ENCODE results near the gene EXOC6B.
A peak's percentile ranks its signal among the peaks of the same experiment; 100 is the strongest.

Gene EXOC6B

DNA sequence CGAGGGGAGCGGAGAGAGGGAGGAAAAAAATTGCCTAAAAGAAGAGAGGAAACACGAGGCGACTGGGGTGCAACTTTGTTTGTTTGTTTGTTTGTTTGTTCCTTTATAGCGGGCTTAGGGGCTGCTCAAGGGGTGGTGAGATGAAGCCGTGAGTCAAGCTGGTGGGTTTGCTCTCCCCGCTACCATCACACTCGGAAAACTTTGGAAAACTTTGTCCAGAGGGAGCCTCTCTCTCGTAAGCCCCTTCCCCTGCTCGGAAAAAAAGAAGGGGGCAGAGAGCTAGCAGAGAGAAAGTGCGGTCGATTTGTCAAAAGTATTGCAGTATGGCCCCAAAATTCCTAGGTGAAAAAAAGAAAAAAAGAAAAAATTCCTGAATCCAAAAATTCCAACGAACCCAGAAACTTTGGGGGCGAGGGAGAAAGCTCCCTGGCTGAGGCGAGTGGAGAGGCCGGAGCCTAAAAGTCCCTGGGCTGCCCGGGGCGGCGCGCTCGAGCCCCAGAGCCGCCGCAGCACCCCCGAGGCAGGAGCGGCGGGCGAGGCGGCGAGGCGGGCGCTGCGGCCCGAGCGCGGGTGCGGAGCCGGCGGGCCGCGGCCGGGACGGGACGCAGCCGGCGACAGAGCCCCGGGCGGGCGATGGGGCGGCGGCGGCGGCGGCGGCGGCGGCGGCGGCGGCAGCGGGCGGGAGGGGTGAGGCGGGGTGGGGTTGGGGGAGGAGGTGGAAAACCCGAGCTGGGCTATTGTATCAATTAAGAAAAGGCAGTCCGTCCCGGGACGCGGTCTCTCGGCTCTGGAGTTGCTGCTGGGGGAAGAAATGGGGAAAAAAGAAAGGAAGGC lies 677.6 kb downstream of the EXOC6B start:
- no peak overlapping the region for H3K4me3 ChIP-seq (ENCODE audit: low read depth, low read length)
- H3K4ac ChIP-seq (ENCODE audit: low read depth, low read length) = no peak overlapping the region
- H3K23ac ChIP-seq (ENCODE audit: low read length) = no peak overlapping the region
- no peak overlapping the region for H2BK120ac ChIP-seq (ENCODE audit: insufficient read depth, low read length, poor library complexity)
- no peak overlapping the region for H2BK12ac ChIP-seq (ENCODE audit: low read length)
- H4K12ac ChIP-seq (ENCODE audit: low read depth, low read length) = no peak overlapping the region
- peak overlapping the region; percentile 89 for H3K4me2 ChIP-seq (ENCODE audit: low read length)
- peaks cover 18% of the 10 kb centered on the region for H3K9me3 ChIP-seq (ENCODE audit: insufficient read depth, low read depth, low read length)
- H2BK5ac ChIP-seq (ENCODE audit: low read depth, low read length, poor library complexity) = no peak overlapping the region
- no peak overlapping the region for H4K8ac ChIP-seq (ENCODE audit: low read depth, low read length)
- H3K14ac ChIP-seq (ENCODE audit: low read length) = no peak overlapping the region
- WGBS (ENCODE audit: extremely low coverage, insufficient coverage, insufficient read length) = no CpG with 5 or more reads among the region's 68 CpGs
- no peak overlapping the region for H3K18ac ChIP-seq (ENCODE audit: low read length)
- no peak overlapping the region for H4K91ac ChIP-seq (ENCODE audit: low read depth, low read length)
- H3K9ac ChIP-seq (ENCODE audit: low read length) = no peak overlapping the region
- H3K27ac ChIP-seq (ENCODE audit: low read depth, low read length) = no peak overlapping the region
- H2AK5ac ChIP-seq (ENCODE audit: low read length) = no peak overlapping the region
- H2AFZ ChIP-seq (ENCODE audit: insufficient read depth, low read length, poor library complexity) = no peak overlapping the region
- H3K4me1 ChIP-seq (ENCODE audit: control insufficient read depth in 1 of 2, insufficient read depth in 2 of 2, low read length in 2 of 2) = peaks cover 31 to 37% of the 10 kb centered on the region in 2 experiments
- peaks cover 56% of the 10 kb centered on the region for H3K27me3 ChIP-seq (ENCODE audit: insufficient read depth, low read length)
- DNase-seq = no peak
- H3K79me1 ChIP-seq (ENCODE audit: low read length) = peaks cover 2% of the 10 kb centered on the region
- no peaks in the 10 kb centered on the region for H3K36me3 ChIP-seq (ENCODE audit: control insufficient read depth in 1 of 2, insufficient read depth in 2 of 2, low read length in 2 of 2)
- H3K79me2 ChIP-seq (ENCODE audit: control insufficient read depth, insufficient read depth, low read length, poor library complexity) = no peaks in the 10 kb centered on the region

DNA sequence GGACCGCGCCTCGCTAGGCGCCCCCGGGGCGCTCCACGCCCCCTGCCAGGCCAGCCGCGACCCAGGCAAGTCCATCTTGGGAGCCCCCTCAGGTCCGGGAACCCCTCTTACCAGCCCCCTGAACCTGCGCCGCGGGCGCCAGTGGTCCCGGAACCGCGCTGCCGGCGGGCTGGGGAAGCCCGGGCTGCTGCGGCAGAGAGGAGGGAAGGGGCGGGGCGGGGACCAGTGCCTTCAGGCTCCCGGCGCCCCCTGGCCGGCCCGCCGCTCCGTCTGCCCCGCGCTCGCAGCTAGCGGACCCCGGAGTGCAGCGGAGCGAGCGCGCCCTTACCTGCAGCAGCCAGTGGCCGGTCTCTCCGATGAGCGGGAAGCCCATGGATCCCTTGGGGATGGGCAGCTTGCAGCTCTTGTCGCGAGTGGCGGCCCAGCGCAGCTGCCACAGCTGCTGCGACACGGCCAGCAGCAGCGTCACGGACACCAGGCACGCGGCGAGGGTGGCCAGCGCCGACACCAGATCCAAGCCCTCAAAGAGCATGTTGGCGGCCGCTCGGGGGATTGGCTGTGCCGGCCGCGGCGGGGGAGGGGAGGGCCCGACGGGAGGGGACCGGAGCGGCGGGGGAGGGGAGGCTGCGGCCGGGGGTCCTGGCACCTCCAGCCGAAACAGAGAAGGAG lies 678.4 kb downstream of the EXOC6B start, which contains the start of gene CYP26B1:
Gene CYP26B1 (minus strand): TSS at position 560 of the 669 bp plus-strand sequence. CDS start 28 bp downstream, at position 532.
- Histone ChIP-seq H3K9ac (ENCODE audit: low read length) (no peak within 1 kb of the TSS), H4K91ac (ENCODE audit: low read depth, low read length) (no peak within 1 kb of the TSS), H3K27ac (ENCODE audit: low read depth, low read length) (no peak within 1 kb of the TSS), H2BK12ac (ENCODE audit: low read length) (no peak within 1 kb of the TSS), H3K79me2 (ENCODE audit: control insufficient read depth, insufficient read depth, low read length, poor library complexity) (no peaks in the 10 kb centered on the region), H2BK5ac (ENCODE audit: low read depth, low read length, poor library complexity) (no peak within 1 kb of the TSS), H2AK5ac (ENCODE audit: low read length) (no peak within 1 kb of the TSS), H3K4ac (ENCODE audit: low read depth, low read length) (no peak within 1 kb of the TSS), H3K36me3 (ENCODE audit: control insufficient read depth in 1 of 2, insufficient read depth in 2 of 2, low read length in 2 of 2) (no peaks in the 10 kb centered on the region), H2AFZ (ENCODE audit: insufficient read depth, low read length, poor library complexity) (peak within 1 kb of the TSS; percentile 46), H4K12ac (ENCODE audit: low read depth, low read length) (no peak within 1 kb of the TSS), H3K9me3 (ENCODE audit: insufficient read depth, low read depth, low read length) (peaks cover 18% of the 10 kb centered on the region), H3K27me3 (ENCODE audit: insufficient read depth, low read length) (peaks cover 63% of the 10 kb centered on the region), H3K23ac (ENCODE audit: low read length) (peak within 1 kb of the TSS; percentile 27), H4K8ac (ENCODE audit: low read depth, low read length) (no peak within 1 kb of the TSS), H3K4me2 (ENCODE audit: low read length) (peak within 1 kb of the TSS; percentile 89), H3K4me1 (ENCODE audit: control insufficient read depth in 1 of 2, insufficient read depth in 2 of 2, low read length in 2 of 2) (peaks cover 32 to 40% of the 10 kb centered on the region in 2 experiments), H3K4me3 (ENCODE audit: low read depth, low read length) (peak within 1 kb of the TSS; percentile 65), H2BK120ac (ENCODE audit: insufficient read depth, low read length, poor library complexity) (no peak within 1 kb of the TSS), H3K14ac (ENCODE audit: low read length) (peak within 1 kb of the TSS; percentile 26), H3K18ac (ENCODE audit: low read length) (no peak within 1 kb of the TSS), H3K79me1 (ENCODE audit: low read length) (peaks cover 2% of the 10 kb centered on the region)
- no CpG with 5 or more reads among the region's 69 CpGs for WGBS (ENCODE audit: extremely low coverage, insufficient coverage, insufficient read length)
- peak in 1 of 2 donors; percentile 28 for DNase-seq

- peaks cover 63% of the 10 kb centered on the region for H3K27me3 ChIP-seq (ENCODE audit: insufficient read depth, low read length)
- no peak overlapping the region for H3K14ac ChIP-seq (ENCODE audit: low read length)
- H3K4ac ChIP-seq (ENCODE audit: low read depth, low read length) = no peak overlapping the region
- no peak overlapping the region for H2AFZ ChIP-seq (ENCODE audit: insufficient read depth, low read length, poor library complexity)
- no peak overlapping the region for H3K18ac ChIP-seq (ENCODE audit: low read length)
- no peak overlapping the region for H3K27ac ChIP-seq (ENCODE audit: low read depth, low read length)
- H3K9ac ChIP-seq (ENCODE audit: low read length) = no peak overlapping the region
- no peaks in the 10 kb centered on the region for H3K36me3 ChIP-seq (ENCODE audit: control insufficient read depth in 1 of 2, insufficient read depth in 2 of 2, low read length in 2 of 2)
- no CpG with 5 or more reads among the region's 58 CpGs for WGBS (ENCODE audit: extremely low coverage, insufficient coverage, insufficient read length)
- peaks cover 2% of the 10 kb centered on the region for H3K79me1 ChIP-seq (ENCODE audit: low read length)
- H3K23ac ChIP-seq (ENCODE audit: low read length) = peak overlapping the region; percentile 27
- H4K12ac ChIP-seq (ENCODE audit: low read depth, low read length) = peak overlapping the region; percentile 16
- peak in 1 of 2 donors; percentile 11 for DNase-seq
- H4K91ac ChIP-seq (ENCODE audit: low read depth, low read length) = no peak overlapping the region
- peaks cover 18% of the 10 kb centered on the region for H3K9me3 ChIP-seq (ENCODE audit: insufficient read depth, low read depth, low read length)
- no peak overlapping the region for H2BK12ac ChIP-seq (ENCODE audit: low read length)
- H3K4me2 ChIP-seq (ENCODE audit: low read length) = peak overlapping the region; percentile 68
- H2BK5ac ChIP-seq (ENCODE audit: low read depth, low read length, poor library complexity) = no peak overlapping the region
- H3K4me1 ChIP-seq (ENCODE audit: control insufficient read depth in 1 of 2, insufficient read depth in 2 of 2, low read length in 2 of 2) = peaks cover 32 to 40% of the 10 kb centered on the region in 2 experiments
- H2BK120ac ChIP-seq (ENCODE audit: insufficient read depth, low read length, poor library complexity) = no peak overlapping the region
- peak overlapping the region; percentile 37 for H3K4me3 ChIP-seq (ENCODE audit: low read depth, low read length)
- H2AK5ac ChIP-seq (ENCODE audit: low read length) = no peak overlapping the region
- H3K79me2 ChIP-seq (ENCODE audit: control insufficient read depth, insufficient read depth, low read length, poor library complexity) = no peaks in the 10 kb centered on the region
- no peak overlapping the region for H4K8ac ChIP-seq (ENCODE audit: low read depth, low read length)
Observed at GRCh38 chr2:72146347-72147302, 679.2 kb downstream of the EXOC6B start.
